ENCODE measurements around the gene DHX8. TPM values are rescaled to one million over a fixed set of nuclear protein-coding genes. Genes with fewer than 3 reads are reported as not detected.

Gene DHX8
- total and polyA plus RNA-seq, 2 donors (not counting 3 experiments of a cell fraction or from before 2014, with no cell fraction given) = 34.9 to 65.6 TPM

DNA sequence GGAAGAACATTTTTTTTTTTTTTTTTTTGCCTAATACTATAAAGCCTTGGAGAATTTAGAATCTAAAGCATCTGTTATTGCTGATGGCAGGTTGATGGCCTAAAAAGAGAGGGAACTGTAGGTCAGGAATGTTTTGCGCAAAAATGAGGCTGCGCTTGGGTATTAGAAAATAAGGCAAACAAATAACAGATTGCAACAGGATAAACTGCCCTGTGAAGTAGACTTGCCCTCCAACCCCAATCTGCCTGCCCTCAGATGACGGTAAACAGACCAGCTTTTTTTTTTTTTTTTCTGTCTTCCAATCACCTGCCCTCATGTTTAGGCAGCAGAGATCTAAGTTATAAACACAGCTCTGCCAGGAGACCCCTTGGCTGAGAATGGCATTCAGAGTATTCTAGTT is 3.8 kb upstream of the DHX8 start:
- CTCF ChIA-PET = interaction anchor here (0.7 to 12.1 kb wide), 2 partner anchors 81 to 872 kb away, joined by 4 to 434 read pairs; partner anchors contain the start of gene ARL4D
- dilution Hi-C loops (cut with MboI; ENCODE audit: extremely low pct_ligation_motif_present, low sequenced_read_pairs) = no loop called here
- Histone ChIP-seq H3K79me2 (ENCODE audit: control insufficient read depth, insufficient read depth, low read length) (peaks cover 11% of the 10 kb centered on the region), H3K27ac (ENCODE audit: insufficient read depth, low read depth, low read length) (no peak overlapping the region), H3K4me1 (ENCODE audit: control insufficient read depth, extremely low read depth, insufficient read depth, low read length) (peaks cover 6% of the 10 kb centered on the region), H3K9me3 (replicated peaks; ENCODE audit: control insufficient read depth, insufficient read depth, low read length) (no peaks in the 10 kb centered on the region), H2AFZ (ENCODE audit: low read depth, low read length) (no peak overlapping the region), H3K27me3 (ENCODE audit: control insufficient read depth in 2 of 2, insufficient read depth in 2 of 2, low read length in 2 of 2) (peaks cover 2 to 3% of the 10 kb centered on the region in 2 experiments), H3K4me3 (replicated peaks in 1 of 3; ENCODE audit: insufficient read depth in 1 of 3, low read depth in 1 of 3, low read length in 3 of 3) (no peak overlapping the region), H3K4me2 (ENCODE audit: insufficient read depth, low read length) (no peak overlapping the region), H3K36me3 (ENCODE audit: control insufficient read depth in 2 of 2, extremely low read depth in 1 of 2, insufficient read depth in 2 of 2, low read length in 2 of 2) (no peaks in the 10 kb centered on the region), H4K20me1 (replicated peaks; ENCODE audit: control insufficient read depth, extremely low read depth, insufficient read depth, low read length) (no peaks in the 10 kb centered on the region), H3K9ac (replicated peaks; ENCODE audit: extremely low read depth, insufficient read depth, low read length) (no peak overlapping the region), H3K9me1 (replicated peaks; ENCODE audit: control insufficient read depth, extremely low read depth, insufficient read depth, low read length) (no peaks in the 10 kb centered on the region)
- intact Hi-C loops (cut with micrococcal nuclease) = no loop called here
- DNase-seq (ENCODE audit: low read depth, low spot score) = no peak
- TF ChIP-seq JUN (IDR thresholded peaks at IDR 0.05; ENCODE audit: borderline replicate concordance, insufficient read depth, insufficient read length, low read depth) (no peak), MYC (IDR thresholded peaks at IDR 0.05; ENCODE audit: low read depth, low read length) (no peak), GATA2 (IDR thresholded peaks at IDR 0.05; ENCODE audit: insufficient read depth, insufficient read length, low read depth, low read length) (no peak)
- no peak for FAIRE-seq
- no TSS peak for BruUV-seq (replicated peaks)
- POLR2A ChIA-PET = no interaction called here

GRCh38 chr17:43482103-43483012 is 1.4 kb upstream of the DHX8 start:
- intact Hi-C loops (cut with micrococcal nuclease) = loop anchor here (1.0 to 2.0 kb wide), 5 partner anchors 84 to 122 kb away; partner anchors contain the start of gene ARL4D

More at GRCh38 chr17:43482103-43483012, 1.4 kb upstream of the DHX8 start:
- CTCF ChIA-PET = interaction anchor here (0.8 to 12.1 kb wide), 9 partner anchors 18 to 191 kb away, joined by 3 to 434 read pairs (median 8); partner anchors contain the start of gene ARL4D
- POLR2A ChIA-PET = interaction anchor here (1.2 to 3.2 kb wide), 5 partner anchors 83 to 121 kb away, joined by 3 to 50 read pairs (median 17); partner anchors contain the start of gene ARL4D
- Histone ChIP-seq H3K4me2 (ENCODE audit: insufficient read depth, low read length) (no peak overlapping the region), H3K4me1 (ENCODE audit: control insufficient read depth, extremely low read depth, insufficient read depth, low read length) (peaks cover 11% of the 10 kb centered on the region), H3K9ac (replicated peaks; ENCODE audit: extremely low read depth, insufficient read depth, low read length) (no peak overlapping the region), H3K9me1 (replicated peaks; ENCODE audit: control insufficient read depth, extremely low read depth, insufficient read depth, low read length) (no peaks in the 10 kb centered on the region), H2AFZ (ENCODE audit: low read depth, low read length) (peak overlapping the region; percentile 50), H4K20me1 (replicated peaks; ENCODE audit: control insufficient read depth, extremely low read depth, insufficient read depth, low read length) (no peaks in the 10 kb centered on the region), H3K36me3 (ENCODE audit: control insufficient read depth in 2 of 2, extremely low read depth in 1 of 2, insufficient read depth in 2 of 2, low read length in 2 of 2) (no peaks in the 10 kb centered on the region), H3K4me3 (replicated peaks in 1 of 3; ENCODE audit: insufficient read depth in 1 of 3, low read depth in 1 of 3, low read length in 3 of 3) (no peak overlapping the region), H3K79me2 (ENCODE audit: control insufficient read depth, insufficient read depth, low read length) (peaks cover 33% of the 10 kb centered on the region), H3K27me3 (ENCODE audit: control insufficient read depth in 2 of 2, insufficient read depth in 2 of 2, low read length in 2 of 2) (peaks cover 2 to 3% of the 10 kb centered on the region in 2 experiments), H3K27ac (ENCODE audit: insufficient read depth, low read depth, low read length) (no peak overlapping the region), H3K9me3 (replicated peaks; ENCODE audit: control insufficient read depth, insufficient read depth, low read length) (no peaks in the 10 kb centered on the region)
- no peak for DNase-seq (ENCODE audit: low read depth, low spot score)
- no peak for FAIRE-seq
- dilution Hi-C loops (cut with MboI; ENCODE audit: extremely low pct_ligation_motif_present, low sequenced_read_pairs) = no loop called here
- BruUV-seq (replicated peaks) = no TSS peak
- no peak for TF ChIP-seq CTCF (IDR thresholded peaks at IDR 0.05; ENCODE audit: extremely low read depth in 1 of 2, insufficient read depth in 1 of 2, low read depth in 1 of 2, low read length in 2 of 2)
- TF ChIP-seq JUN (IDR thresholded peaks at IDR 0.05; ENCODE audit: borderline replicate concordance, insufficient read depth, insufficient read length, low read depth) = no peak
- TF ChIP-seq MYC (IDR thresholded peaks at IDR 0.05; ENCODE audit: low read depth, low read length) = no peak
- TF ChIP-seq POLR2A (IDR thresholded peaks at IDR 0.05; ENCODE audit: low read depth, low read length) = no peak
- TF ChIP-seq, protein P1, sequence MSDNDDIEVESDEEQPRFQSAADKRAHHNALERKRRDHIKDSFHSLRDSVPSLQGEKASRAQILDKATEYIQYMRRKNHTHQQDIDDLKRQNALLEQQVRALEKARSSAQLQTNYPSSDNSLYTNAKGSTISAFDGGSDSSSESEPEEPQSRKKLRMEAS (IDR thresholded peaks at IDR 0.05; ENCODE audit: insufficient read depth, insufficient read length) = no peak
- TF ChIP-seq FOS (IDR thresholded peaks at IDR 0.05; ENCODE audit: borderline replicate concordance, insufficient read depth, low read length) = no peak
- TF ChIP-seq POLR2AphosphoS5 (IDR thresholded peaks at IDR 0.05; ENCODE audit: insufficient read depth, low read depth, low read length) = no peak
- TF ChIP-seq GATA2 (IDR thresholded peaks at IDR 0.05; ENCODE audit: insufficient read depth, insufficient read length, low read depth, low read length) = no peak
- no peak for TF ChIP-seq EZH2 (IDR thresholded peaks at IDR 0.05; ENCODE audit: borderline replicate concordance, low read depth, low read length, severe bottlenecking)
